GM23248 (cell line): ENCODE measurements around the gene TAP1. TPM values are rescaled to one million over a fixed set of nuclear protein-coding genes. Genes with fewer than 3 reads are reported as not detected.
A peak's percentile ranks its signal among the peaks of the same experiment; 100 is the strongest.

ENCODE experiments used
- DNase-seq: peaks from one replicate; pipeline ENCODE4 v3.0.0-alpha.2; 2015
- H2AFZ ChIP-seq: fragments of 200-600 bp; sonication (generic); 2 replicates; pipeline ENCODE4 v1.6.1; 2016; ENCODE audit warnings: antibody characterized with exemption
- H3F3A ChIP-seq: fragments of 200-600 bp; sonication (generic); 2 replicates; pipeline ENCODE4 v1.6.1; 2016; ENCODE audit warnings: mild to moderate bottlenecking, antibody characterized with exemption, mixed run types; ENCODE audit not compliant: insufficient read depth
- H3K27ac ChIP-seq: fragments of 200-600 bp; sonication (generic); 2 replicates; pipeline ENCODE4 v1.5.1; 2016; ENCODE audit warnings: mild to moderate bottlenecking
- H3K27me3 ChIP-seq: fragments of 200-600 bp; sonication (generic); replicated peaks from 2 replicates; pipeline ENCODE4 v1.6.1; 2016; ENCODE audit warnings: mild to moderate bottlenecking; ENCODE audit not compliant: insufficient read depth
- H3K36me3 ChIP-seq: fragments of 200-600 bp; sonication (generic); 2 replicates; pipeline ENCODE4 v1.6.1; 2016; ENCODE audit warnings: low read depth, mild to moderate bottlenecking
- H3K4me1 ChIP-seq: fragments of 200-600 bp; sonication (generic); 2 replicates; pipeline ENCODE4 v1.6.1; 2016; ENCODE audit warnings: mild to moderate bottlenecking; ENCODE audit not compliant: insufficient read depth
- H3K4me2 ChIP-seq: fragments of 200-600 bp; sonication (generic); one replicate; pipeline ENCODE4 v1.6.1; 2016; ENCODE audit warnings: mild to moderate bottlenecking; ENCODE audit not compliant: unreplicated experiment
- H3K4me3 ChIP-seq: fragments of 200-600 bp; sonication (generic); 2 replicates; pipeline ENCODE4 v1.5.1; 2016; ENCODE audit warnings: mild to moderate bottlenecking
- H3K79me2 ChIP-seq: fragments of 200-600 bp; sonication (generic); 2 replicates; pipeline ENCODE4 v1.6.1; 2016; ENCODE audit warnings: mild to moderate bottlenecking; ENCODE audit not compliant: insufficient read depth
- H3K9ac ChIP-seq: fragments of 200-600 bp; sonication (generic); 2 replicates; pipeline ENCODE4 v1.6.1; 2016; ENCODE audit warnings: mild to moderate bottlenecking
- H3K9me2 ChIP-seq: fragments of 200-600 bp; sonication (generic); 2 replicates; pipeline ENCODE4 v1.6.1; 2016; ENCODE audit warnings: mixed run types, mild to moderate bottlenecking, moderate library complexity; ENCODE audit not compliant: insufficient read depth
- H3K9me3 ChIP-seq: fragments of 200-600 bp; sonication (generic); one replicate; pipeline ENCODE4 v1.6.1; 2017; ENCODE audit warnings: low read depth
- H4K20me1 ChIP-seq: fragments of 200-600 bp; sonication (generic); 2 replicates; pipeline ENCODE4 v1.6.0; 2016; ENCODE audit not compliant: insufficient read depth
- EZH2 ChIP-seq: fragments of 200-600 bp; sonication (generic); IDR thresholded peaks from 2 replicates; pipeline ENCODE4 v1.6.1; 2018; ENCODE audit warnings: antibody characterized with exemption, mild to moderate bottlenecking; ENCODE audit not compliant: insufficient read depth, poor library complexity, severe bottlenecking
- EZH2phosphoT487 ChIP-seq: fragments of 200-600 bp; sonication (generic); IDR thresholded peaks from 2 replicates; pipeline ENCODE4 v1.6.1; 2018; ENCODE audit warnings: antibody characterized with exemption, moderate library complexity, mild to moderate bottlenecking, low read depth; ENCODE audit not compliant: insufficient read depth
- WGBS, 2 experiments: methylation state at CpG; one replicate each; pipeline ENCODE4 v1.1.6; 2015 to 2017; ENCODE audit warnings: low lambda C conversion rate in 2 of 2, low coverage in 1 of 2; ENCODE audit errors: missing lambda C conversion rate in 2 of 2; 5-methylcytosine and 5-hydroxymethylcytosine counted together
- in situ Hi-C: fragments of 300-500 bp; cut with MboI; formaldehyde crosslinking; loops from 2 replicates; pipeline ENCODE4 v1.15.0; 2020
- polyA plus RNA-seq: library from polyadenylated mRNA; unstranded; fragments of >200 nt; fragmentation: Nextera tagmentation; extraction: Ambion mirVana; gene quantifications from 2 replicates; pipeline ENCODE4 v1.2.1, GENCODE V29; 2016
- total RNA-seq: library from RNA; depleted of rRNA; stranded (reverse); fragments of >200 nt; shearing (Covaris generic); gene quantifications from 2 replicates; pipeline ENCODE4 v1.2.3, GENCODE V29; 2014

TAP1 gene
- total and polyA plus RNA-seq, 2 experiments from 2014 or later, result 27.5 to 29.8 TPM

- Histone ChIP-seq H3K4me2 (no peak overlapping the region), H3K36me3 (no peaks in the 10 kb centered on the region), H3K9ac (no peak overlapping the region), H4K20me1 (no peaks in the 10 kb centered on the region), H2AFZ (no peak overlapping the region), H3K9me3 (no peaks in the 10 kb centered on the region), H3K4me1 (peaks cover 1% of the 10 kb centered on the region; the same call in 1 of the 2 replicates), H3F3A (peaks cover 6% of the 10 kb centered on the region), H3K9me2 (no peaks in the 10 kb centered on the region), H3K27me3 (no peaks in the 10 kb centered on the region), H3K79me2 (no peaks in the 10 kb centered on the region), H3K27ac (no peak overlapping the region), H3K4me3 (no peak overlapping the region)
- no peak for TF ChIP-seq EZH2phosphoT487
- no peak for TF ChIP-seq EZH2
- in situ Hi-C loops, result no loop called here
- no peak for DNase-seq
- 85 to 89% methylated on average over 14 of the region's 14 CpGs for WGBS, 2 experiments
Measured at GRCh38 chr6:32857156-32857891, 3.8 kb upstream of the TAP1 start.

- H3K9me3 ChIP-seq, result no peaks in the 10 kb centered on the region
- no peak overlapping the region for H3K27ac ChIP-seq
- no peaks in the 10 kb centered on the region for H3K9me2 ChIP-seq
- H2AFZ ChIP-seq, result no peak overlapping the region
- peaks cover 14% of the 10 kb centered on the region; the same call in 1 of the 2 replicates for H3K79me2 ChIP-seq
- no peak for TF ChIP-seq EZH2
- no peak for TF ChIP-seq EZH2phosphoT487
- H3K4me1 ChIP-seq, result peaks cover 5% of the 10 kb centered on the region; the same call in 1 of the 2 replicates
- H3F3A ChIP-seq, result peaks cover 16% of the 10 kb centered on the region
- no peaks in the 10 kb centered on the region for H4K20me1 ChIP-seq
- no peak overlapping the region for H3K9ac ChIP-seq
- no peak overlapping the region for H3K4me2 ChIP-seq
- no peak overlapping the region for H3K4me3 ChIP-seq
- in situ Hi-C loops, result no loop called here
- H3K27me3 ChIP-seq, result no peaks in the 10 kb centered on the region
- H3K36me3 ChIP-seq, result peaks cover 4% of the 10 kb centered on the region; the same call in 1 of the 2 replicates
- 96 to 98% methylated on average over 8 of the region's 8 CpGs for WGBS, 2 experiments
- no peak for DNase-seq
Measured at GRCh38 chr6:32855467-32856174, 2.1 kb upstream of the TAP1 start.

DNA sequence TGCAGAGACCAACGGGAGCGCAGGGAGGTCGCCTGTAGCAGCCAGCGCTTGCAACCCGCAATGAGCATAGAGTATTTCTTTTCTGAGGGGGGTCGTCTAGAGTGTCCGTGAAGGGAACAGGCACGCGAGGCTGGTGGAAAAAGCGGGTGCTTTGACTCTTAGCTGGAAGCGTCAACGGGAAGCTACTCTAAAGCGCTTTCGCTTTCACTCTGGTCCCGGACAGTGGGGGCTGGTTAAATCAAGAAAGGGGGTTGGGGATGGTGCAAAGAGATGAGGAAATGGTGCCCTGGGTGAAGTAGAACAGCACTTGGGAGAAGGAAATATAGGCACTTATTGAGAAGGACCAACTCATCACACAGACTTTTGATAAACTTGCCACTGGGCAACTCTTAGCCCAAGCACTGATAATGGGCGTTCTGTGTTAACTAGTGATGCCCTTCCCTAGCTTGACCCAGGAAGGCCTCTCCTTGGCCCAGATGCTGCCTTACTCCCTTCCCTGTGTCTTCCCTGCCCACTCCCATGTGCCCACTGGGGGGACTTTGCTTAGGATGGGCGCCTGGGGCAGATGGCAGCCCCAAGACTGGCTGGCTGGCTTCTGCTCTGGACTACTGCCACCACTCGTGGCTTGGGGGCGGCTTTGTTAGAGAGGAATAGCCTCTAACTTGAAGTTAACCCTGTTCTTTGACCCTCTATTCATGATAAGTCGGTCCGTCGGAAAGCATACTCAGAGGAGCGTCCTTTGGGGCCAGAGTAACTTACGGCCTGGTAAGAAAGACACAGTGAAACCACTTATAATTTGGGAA is 1.1 kb upstream of the TAP1 start:
- Histone ChIP-seq H3K27me3 (no peaks in the 10 kb centered on the region), H3K4me2 (peak overlapping the region; percentile 89), H3F3A (peaks cover 16% of the 10 kb centered on the region), H2AFZ (peak overlapping the region; percentile 97), H3K79me2 (peaks cover 18% of the 10 kb centered on the region; the same call in 1 of the 2 replicates), H3K4me1 (peaks cover 5% of the 10 kb centered on the region; the same call in 1 of the 2 replicates), H3K36me3 (peaks cover 4% of the 10 kb centered on the region; the same call in 1 of the 2 replicates), H3K9me2 (no peaks in the 10 kb centered on the region), H3K9me3 (no peaks in the 10 kb centered on the region), H3K4me3 (peak overlapping the region; percentile 97), H4K20me1 (no peaks in the 10 kb centered on the region), H3K9ac (peak overlapping the region; percentile 80), H3K27ac (peak overlapping the region; percentile 89)
- 18 to 24% methylated on average over 23 to 24 of the region's 24 CpGs for WGBS, 2 experiments
- in situ Hi-C loops, result no loop called here
- TF ChIP-seq EZH2phosphoT487 (no peak), EZH2 (no peak)
- peak; percentile 71 for DNase-seq
